Stimulated activated naive CD4-positive, alpha-beta T cell treated with Interleukin-2 at 50 U/mL for 16 hours (primary cell): ENCODE results near the gene ADD2.
"Not testable (repeated sequence)": the region's sequence is repeated elsewhere in the genome, so short reads cannot be mapped to it uniquely, and the experiment has no call there.

ENCODE experiments used
- DNase-seq: peaks from one replicate; lab custom pipeline; 2025; lab: John Stamatoyannopoulos, UW

ADD2 gene

DNA sequence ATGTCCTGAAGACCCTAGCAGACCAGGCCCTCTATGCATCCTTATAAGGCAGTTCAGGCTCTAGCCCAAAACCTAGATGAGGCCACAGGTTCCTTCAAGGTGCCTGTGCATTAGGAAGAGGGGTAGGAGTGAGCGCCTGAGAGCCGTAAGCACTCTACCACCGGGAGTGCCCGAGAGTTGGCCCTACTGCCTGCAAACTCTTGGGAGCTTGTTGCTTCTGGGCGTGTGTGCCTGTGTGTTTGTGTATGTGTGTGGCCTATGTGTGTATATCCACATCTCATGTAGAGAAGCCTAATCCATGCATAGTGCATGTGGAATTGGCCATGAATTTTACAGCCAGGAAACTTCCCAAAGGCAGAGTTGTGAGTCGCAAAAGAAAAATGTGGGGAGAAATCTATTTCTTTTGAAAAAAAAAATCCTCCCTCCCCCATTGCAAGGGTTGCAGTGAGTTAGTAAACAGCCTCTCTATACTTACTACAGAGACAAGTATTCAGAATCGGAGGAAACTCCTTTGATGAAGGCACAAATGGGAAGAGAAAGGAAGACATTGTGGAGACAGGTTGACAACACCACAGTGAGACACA lies 96.8 kb downstream of the ADD2 start:
- no peak for DNase-seq

DNA sequence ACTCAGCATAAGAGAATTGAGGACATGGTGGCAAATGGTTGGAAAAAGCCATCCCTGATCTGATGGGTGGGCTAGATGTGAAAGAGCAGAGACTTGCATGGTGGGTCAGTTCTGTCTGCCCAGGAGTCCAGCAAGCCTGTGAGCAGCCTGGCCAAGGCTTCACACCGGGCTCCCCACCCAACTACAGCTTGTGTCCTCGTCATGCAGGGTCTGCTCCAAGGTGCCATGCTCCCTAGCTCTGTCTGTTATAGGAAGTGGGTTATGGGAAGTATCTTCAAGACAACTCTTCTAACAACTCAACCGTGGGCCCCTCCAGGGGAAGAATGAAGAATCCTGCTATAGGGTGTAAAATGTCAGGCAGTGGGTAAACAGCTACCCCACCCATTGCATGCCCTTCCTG lies 97.4 kb downstream of the ADD2 start:
- no peak for DNase-seq

DNA sequence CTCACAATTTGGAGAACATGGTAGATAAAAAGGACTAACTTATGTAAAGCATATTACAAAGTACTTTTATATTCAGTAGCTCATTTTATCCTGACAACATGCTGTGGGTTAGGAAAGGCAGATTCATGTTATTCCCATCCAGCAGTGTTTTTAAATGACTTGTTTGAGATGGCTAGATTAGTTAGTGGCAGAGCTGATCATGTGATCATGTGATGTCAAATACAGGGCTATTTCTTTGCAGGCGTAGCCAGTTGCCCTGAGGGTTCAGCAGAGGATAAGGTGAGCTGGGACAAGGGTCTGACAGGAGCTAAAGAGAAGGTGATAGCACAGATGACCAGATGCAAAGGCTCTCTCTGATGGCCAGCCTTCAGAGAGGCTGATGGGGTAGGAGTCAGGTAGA lies 97.8 kb downstream of the ADD2 start:
- no peak for DNase-seq

DNA sequence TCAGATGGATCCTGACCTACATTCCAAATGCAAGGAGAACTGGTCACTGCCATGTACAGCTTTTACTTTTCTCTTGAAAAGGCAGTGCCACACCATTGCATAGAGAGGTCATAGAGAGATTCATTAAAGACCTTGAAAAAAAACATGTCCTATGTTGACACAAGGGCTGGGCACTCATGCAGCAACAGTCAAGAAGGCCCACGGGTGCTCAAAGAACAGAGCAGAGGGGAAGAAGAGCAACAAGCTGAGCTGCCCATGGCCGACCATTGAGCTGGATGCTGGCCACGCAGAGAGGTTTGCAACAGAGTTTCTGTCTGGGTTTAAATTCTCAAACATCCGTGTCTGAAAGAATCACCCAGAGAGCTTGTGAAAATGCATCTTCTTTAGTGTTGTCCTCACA lies 99.1 kb downstream of the ADD2 start:
- DNase-seq: no peak

DNA sequence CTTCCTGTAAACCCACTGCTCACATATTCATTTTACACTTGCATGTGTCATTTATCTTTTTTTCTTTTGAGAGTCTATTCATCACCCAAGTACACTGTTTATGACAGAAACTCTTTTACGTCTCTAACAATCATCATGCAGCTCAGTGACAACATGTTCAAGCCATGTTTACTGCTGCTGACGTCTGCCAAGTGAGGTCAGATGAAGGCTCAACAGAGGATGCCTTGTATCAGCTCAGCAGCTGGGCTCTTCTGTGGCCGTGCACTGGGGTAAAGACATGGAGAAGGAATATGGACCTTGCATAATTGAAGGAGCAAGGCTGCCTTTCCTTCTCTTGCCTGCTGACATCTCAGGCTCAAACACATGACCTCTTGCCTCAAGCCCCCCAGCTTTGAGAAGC lies 99.6 kb downstream of the ADD2 start:
- no peak for DNase-seq

DNA sequence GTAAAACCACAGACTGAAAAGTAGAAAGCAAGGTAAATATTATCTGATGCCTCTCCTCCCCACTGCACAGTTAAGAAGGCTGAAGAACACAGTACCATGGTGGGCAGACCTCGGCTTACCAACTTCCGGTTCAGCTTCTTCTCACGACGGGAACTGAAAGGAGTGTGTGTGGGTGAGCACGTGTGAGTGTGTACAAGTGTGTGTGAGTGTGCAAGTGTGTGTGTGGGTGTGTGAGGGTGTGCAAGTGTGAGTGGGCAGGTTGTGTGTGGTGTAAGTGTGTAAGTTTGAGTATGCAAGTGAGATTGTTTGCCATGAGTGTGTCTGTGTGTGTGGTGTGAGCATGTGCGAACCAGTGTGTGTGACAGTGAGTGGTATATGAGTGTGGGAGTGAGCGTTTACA lies 103.5 kb downstream of the ADD2 start:
- DNase-seq: no peak

DNA sequence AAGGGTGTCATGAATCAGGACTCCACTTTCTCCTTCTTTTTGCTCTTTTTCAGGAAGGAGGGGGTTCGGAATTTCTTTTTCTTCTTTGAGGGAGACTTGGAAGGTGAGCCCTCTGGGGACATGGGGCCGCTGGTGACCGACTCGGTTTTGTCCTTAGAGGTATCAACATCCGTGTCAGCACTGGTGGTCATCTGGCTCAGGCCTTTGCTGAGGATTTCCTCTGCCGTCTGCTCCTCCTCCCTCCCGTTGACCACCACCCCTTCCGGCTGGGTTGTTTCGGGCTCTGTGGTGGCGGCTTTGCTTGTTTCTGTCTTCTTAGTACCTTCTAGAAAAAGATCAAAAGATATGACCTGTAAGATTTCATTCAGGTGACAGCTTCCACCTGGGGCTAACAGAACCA lies 104.6 kb downstream of the ADD2 start:
- DNase-seq: no peak

DNA sequence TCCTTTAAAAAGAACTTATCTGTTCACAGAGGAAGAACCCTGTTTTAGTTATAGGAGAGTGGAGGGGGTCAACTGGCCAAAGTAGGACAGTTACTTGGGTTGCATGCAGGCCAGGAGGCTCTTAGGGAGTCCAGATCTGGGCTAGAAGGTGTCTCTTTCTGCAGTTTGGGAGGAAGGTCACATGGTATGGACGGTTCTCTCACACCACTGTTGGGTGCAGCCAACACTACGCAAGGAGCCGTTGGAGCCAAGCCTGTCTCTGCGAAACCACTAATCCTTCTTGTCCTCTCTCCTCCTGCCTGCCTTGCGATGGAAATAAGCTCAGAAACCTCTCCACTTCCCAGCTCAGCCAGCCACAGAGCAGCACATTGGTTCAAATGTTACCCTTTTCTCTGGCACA lies 108.4 kb downstream of the ADD2 start:
- DNase-seq: no peak

DNA sequence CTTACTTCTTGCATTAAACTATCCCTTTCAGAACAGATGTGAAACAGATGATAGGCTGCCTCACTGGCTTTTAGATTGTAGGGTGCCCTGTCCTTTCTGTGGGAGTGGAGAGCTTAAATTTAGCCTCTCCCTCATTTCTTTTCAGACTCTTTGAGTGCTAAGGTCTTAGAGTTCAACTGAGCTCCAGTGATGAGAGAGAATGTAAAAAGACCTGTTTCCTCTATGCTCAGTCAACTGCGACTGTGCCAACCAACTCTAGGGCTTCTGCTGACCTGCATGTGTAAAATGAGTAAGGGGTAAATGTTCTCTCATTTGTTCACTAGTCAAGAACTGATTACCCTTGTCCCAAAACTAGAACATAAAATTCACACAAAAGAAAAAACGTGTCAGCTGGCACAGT lies 109.5 kb downstream of the ADD2 start:
- DNase-seq: no peak

DNA sequence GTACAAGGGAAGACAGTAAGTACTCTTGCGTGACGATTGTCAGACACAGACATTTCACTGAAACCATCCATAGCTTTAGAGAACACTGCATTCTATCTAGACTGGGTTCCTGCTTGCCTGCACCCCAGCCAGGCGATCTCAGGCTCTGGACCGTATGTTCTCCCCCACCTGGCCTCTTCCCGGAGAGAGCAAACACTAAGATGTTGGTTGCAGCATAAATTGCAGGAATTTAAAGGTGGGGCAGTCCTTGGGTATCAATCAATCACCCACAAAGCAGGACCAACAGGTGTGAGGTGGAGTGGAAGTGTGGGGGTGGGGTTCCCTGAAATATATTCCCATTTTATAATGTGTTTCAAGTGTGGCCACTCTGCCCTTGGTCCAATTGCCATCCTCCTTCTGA lies 110.8 kb downstream of the ADD2 start:
- DNase-seq: no peak

DNA sequence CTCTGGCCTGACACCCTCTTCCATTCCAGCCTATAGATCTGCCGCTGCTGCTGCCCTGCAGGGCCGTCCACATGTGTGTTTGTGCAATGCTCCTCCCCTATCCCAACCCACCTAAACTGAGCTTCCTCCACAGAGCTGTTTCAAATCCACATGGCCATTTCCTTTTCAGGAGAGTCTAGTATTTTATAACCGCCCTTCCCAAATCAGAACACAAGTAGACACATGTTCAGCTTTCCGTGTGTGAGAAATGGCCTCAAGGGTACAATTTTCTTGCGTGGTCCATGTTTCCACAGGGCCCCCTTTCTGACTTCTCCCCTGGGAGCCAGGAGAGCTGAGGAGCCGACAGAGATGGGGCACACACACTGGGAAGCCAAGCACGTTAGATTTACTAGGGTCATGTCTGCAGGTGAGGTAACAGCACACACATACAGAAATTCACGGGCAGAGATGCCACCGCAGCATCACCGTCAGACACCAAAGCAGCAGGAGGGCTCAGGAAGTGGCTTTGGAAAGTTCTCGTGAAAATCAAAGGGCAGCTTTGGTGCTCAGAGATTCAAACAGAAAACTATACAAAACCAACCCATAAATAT lies 111.5 kb downstream of the ADD2 start:
- DNase-seq: no peak

DNA sequence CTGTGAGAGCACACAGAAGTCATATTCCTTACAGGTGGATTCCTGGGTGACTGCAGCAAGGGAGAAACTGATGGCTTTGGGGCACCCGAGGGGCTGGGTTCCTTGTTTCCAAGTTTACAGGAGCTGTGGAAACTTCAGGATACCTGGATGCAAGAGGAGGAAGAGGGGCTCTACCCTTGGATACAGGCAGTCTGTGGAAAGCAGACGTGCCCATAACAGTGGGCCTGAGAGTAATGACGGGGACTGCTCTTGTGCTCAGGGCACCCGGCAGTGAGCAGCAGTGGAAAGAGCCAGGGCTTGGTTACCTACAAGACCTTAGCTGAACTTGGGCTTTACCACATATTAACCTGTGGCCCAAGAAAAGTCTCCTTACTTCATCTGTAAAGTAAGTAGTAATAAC lies 112.2 kb downstream of the ADD2 start:
- no peak for DNase-seq

DNA sequence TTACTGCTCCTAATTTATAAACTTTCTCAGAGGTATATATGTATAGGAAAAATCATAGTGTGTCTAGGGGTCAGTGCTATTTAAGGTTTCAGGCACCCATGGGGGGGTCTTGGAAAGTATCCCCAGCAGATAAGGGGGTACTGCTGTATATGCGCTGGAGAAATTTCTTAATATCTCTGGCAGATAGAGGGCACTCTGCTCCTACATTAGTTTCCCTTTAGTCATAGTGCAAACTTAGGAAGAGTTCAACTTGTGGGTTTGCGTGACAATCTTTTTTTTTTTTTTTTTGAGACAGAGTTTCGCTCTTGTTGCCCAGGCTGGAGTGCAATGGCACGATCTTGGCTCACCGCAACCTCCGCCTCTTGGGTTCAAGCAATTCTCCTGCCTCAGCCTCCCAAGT lies 112.8 kb downstream of the ADD2 start:
- not testable (repeated sequence) for DNase-seq

DNA sequence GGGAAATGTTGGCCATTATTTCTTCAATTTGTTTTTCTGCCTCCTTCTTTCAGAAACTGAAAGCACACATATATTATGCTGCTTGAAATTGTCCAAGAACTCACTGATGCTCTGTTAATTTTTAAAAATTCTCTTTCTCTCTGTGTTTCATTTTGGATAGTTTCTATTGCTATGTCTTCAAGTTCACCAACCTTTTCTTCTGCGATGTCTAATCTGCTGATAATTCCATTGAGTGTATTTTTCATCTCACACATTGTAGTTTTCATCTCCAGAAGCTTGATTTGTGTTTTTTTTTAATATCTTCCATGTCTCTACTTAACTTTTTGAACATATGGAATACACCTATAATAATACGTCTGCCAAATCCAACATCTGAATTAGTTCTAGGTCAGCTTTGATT lies 116.3 kb downstream of the ADD2 start:
- no peak for DNase-seq

DNA sequence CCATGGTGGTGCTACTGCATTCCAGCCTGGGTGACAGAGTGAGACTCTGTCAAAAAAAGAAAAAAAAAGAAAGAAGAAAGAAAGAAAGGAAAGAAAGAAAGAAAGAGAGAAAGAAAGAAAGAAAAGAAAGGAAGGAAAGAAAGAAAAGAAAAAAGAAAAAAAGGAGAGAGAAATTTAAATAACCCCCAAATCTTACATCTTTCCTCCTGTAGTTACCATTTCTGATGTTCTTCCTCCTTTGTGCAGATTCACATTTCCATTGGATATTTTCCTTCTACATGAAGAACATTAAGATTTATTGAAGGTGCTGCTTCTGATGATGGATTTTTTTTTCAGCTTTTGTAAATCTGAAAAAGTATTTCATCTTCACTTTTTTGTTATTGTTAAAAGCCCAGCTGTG lies 117.0 kb downstream of the ADD2 start:
- DNase-seq: no peak

DNA sequence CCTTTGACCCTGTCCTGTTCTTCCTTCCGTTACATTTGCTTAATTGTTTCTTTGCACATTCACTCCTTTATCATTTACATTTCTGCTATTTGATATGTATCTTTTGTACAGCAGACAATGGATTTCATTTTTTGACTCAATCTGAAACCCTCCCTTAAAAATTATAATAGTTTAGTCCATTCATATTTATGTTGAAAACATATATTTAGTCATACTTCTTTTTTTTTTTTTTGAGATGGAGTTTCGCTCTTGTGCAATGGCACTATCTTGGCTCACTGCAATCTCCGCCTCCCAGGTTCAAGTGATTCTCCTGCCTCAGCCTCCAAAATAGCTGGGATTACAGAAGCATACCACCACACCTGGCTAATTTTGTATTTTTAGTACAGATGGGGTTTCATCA lies 119.0 kb downstream of the ADD2 start:
- no peak for DNase-seq

DNA sequence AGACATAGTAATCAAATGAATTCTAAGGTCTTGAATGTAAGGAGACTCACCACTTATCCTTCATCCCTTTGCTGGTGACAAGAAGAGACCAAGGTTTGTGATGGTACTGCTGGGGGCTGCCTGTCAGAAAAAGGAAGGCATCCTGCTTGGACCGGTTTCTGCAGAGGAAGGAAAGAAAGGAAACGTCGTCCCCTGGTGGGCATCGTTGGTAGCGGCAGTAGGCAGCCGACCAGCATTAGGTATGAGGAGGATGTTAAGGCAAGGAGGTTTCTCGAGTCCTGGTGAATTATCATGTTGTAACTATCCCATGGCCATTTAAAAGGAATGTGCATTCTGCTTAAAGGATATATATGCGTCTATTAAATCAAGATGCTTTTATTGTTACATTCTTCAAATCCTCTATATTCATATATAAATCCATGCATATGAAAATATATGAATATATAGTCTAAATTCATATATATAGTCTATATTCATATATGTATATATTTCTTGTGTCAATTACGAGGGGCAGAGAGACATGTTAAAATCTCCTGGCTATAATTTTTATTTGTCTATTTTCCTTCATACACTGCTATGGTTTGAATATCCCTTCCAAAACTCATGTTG lies 120.0 kb downstream of the ADD2 start:
- peak; percentile 52 for DNase-seq

DNA sequence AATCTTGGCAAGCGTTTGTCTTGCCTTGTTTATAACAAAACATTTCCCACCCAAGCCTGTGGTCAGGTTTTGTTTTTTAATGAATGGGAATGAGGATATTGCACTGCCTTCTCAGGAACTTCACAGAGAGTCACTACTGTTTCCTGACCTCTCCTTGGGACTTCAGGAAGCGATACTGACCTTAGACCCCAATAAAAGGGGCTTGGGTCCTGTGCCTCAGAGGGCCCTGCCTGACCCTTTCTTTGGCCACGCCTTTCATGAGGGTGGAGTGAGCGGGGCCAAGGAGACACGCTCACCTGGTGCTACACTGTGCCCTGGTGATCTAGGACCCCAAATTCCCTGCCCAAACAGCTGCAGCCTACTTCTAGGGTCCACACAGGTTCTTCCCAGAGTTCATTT lies 121.6 kb downstream of the ADD2 start:
- no peak for DNase-seq

DNA sequence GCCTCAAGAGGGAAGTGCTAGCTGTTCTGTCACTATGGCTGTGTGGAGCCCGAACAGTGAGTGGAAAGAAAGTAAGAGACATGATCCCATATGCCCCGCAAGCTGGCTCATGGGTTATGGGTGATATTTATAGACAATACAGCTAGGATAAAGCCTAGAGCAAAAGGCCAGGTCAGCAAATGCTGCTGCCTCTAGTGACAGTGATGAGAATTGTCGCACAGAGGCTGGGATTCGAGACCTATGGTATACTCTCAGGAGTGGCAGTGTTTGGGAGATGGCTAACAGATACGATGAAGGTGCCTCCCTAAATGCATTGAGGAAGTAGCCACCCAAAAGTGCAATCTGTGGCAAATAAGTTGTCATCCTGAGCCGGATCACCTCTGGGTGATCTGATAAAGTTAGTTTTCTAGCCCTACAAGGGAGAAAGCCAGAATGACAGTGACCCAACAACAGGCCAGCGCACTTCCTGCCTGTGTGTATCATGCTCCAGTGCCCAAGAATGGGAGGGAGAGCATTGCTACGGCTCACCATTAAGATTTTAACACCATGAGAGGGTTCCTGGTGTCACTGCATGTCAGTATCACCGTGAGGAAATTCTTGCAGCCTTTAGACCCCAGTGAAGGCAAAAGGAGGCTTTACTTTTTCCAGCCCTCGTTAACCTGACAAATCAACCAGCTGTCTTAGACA lies 122.1 kb downstream of the ADD2 start:
- DNase-seq: no peak

DNA sequence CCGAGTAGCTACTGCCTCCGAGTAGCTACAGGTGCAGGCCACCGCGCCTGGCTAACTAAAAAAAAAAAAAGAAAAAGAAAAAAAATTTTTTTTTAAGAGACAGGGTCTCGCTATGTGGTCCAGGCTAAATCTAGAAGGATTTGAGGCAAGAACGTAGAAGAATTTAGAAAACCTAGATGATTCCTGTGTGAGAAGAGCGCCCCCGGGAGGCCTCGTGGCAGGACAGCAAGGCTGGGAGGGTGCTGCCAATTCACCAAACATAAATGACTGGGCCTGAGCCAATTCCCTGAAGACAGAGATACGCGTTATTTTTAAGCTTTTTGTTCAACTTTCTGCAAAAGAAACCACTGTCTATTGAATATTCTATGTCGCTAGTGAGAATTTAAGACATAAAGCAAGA lies 124.3 kb downstream of the ADD2 start:
- DNase-seq: no peak

DNA sequence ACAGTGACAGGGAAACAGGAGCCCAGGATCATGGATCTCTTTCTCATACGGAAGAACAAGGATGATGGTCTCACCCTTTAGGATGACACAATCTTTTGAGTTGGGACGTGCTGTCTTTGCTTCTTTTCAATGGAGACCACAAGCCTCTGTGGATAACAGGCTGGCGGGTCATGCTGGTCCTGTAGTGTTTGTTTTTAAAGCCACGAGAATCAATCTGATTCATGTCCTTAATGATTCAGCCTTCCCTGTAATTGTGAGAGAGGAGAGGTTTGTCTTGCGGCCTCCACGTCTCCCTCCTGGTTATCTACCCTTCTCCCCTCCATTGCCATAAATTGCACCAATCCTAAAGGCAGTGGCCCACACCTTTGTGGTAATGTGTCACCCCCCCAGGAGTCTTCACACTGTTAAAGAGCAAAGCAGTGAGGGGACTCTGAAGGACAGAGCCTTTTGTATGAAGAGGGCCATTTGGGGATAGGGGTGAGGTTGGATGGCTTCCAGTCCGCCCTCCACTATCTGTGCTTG lies 126.7 kb downstream of the ADD2 start:
- DNase-seq: no peak

DNA sequence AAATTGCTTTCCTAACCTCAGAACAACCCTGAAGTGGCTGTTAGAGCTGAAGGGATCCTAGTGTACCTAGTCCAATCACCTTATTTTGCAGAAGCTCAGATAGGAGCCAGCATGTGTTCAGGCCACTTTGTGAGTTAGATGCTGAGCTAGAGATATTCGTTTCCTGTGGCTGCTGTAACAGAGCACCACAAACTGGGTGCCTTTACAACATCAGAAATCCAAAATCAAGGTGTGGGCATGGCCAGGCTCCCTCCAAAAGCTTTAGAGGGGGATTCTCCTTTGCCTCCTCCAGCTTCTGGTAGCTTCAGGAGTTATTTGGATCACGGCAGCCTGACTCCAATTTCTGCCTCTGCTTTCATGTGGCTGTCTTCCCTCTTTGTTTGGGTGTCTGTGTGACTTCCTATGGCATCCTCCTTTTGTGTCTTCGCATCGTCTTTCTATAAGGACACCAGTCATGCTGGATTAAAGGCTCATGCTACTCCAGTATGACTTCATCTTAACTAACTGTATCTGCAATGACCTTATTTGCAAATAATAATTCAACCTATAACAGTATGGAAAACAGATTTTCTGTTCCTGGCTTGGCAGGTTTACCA lies 128.1 kb downstream of the ADD2 start:
- DNase-seq: no peak

DNA sequence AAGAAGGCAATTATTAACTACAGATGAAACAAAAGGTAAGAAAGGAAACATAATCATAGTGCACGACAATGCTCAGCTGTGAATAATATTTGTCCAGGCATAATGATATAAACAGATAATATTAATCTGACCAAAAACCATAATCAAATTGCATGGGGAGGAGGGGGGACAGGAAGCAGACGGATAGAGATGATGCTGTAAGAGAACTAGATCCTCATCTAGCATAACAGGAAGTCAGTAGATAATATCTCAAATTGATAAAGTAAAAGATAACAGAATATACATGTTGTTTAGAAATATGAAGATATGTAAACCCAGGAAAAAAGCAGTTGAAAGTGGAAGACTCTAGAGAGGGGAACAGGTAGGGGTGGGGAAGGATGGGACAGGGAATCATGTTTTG lies 129.4 kb downstream of the ADD2 start:
- DNase-seq: no peak
